GM20000 (cell line): ENCODE data around the gene OGFOD1.
A peak's percentile ranks its signal among the peaks of the same experiment; 100 is the strongest.

Source experiments
- DNase-seq: peaks from one replicate; pipeline ENCODE4 v3.0.0; 2012; ENCODE audit warnings: low spot score
- TF ChIP-seq, protein P1 (sequence below): IDR thresholded peaks from 2 replicates; pipeline ENCODE4 v1.5.1; 2012; ENCODE audit warnings: mild to moderate bottlenecking, control low read depth; ENCODE audit errors: extremely low read depth, missing control alignments

Gene OGFOD1

DNA sequence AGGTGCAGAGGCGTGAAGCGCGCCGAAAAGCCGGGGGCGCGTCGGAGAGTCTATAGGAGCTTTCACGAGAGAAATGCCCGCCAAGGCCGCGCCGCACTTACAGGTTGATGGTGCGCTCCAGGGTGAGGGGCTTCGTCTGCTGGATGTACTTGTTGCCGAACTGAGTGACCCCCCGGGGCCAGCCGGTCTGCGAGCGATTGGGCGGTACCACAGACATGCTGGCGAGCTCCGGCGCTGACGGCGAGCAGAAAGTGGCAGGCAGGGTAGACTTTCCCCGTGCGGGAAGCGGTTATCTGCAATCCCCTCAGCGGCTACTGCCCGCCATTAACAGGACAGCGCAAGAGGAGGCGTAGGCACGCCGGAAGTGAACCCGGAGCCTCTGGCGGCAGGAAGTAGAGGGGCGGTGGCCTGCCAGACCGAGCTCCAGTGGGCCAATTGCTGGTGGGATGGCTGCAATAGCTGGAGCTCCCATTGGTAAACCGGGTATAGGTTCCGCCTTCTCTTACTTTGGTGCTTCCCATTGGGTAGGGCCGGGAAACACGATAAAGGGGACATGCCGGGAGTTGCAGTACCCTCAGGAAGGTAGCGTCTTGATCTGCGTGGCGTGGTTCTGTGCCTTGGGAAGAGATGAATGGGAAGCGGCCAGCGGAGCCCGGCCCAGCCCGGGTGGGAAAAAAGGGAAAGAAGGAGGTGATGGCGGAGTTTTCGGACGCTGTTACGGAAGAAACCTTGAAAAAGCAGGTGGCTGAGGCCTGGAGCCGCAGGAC is at the start of gene OGFOD1, which contains the start of gene NUDT21:
Gene OGFOD1 (plus strand): TSS at position 569 of the 767 bp plus-strand sequence. CDS start 59 bp downstream, at position 628.
Gene NUDT21 (minus strand): TSS at position 347 of the 767 bp plus-strand sequence. CDS start 130 bp downstream, at position 217.
- peak; percentile 95 for DNase-seq
- TF ChIP-seq, protein P1, sequence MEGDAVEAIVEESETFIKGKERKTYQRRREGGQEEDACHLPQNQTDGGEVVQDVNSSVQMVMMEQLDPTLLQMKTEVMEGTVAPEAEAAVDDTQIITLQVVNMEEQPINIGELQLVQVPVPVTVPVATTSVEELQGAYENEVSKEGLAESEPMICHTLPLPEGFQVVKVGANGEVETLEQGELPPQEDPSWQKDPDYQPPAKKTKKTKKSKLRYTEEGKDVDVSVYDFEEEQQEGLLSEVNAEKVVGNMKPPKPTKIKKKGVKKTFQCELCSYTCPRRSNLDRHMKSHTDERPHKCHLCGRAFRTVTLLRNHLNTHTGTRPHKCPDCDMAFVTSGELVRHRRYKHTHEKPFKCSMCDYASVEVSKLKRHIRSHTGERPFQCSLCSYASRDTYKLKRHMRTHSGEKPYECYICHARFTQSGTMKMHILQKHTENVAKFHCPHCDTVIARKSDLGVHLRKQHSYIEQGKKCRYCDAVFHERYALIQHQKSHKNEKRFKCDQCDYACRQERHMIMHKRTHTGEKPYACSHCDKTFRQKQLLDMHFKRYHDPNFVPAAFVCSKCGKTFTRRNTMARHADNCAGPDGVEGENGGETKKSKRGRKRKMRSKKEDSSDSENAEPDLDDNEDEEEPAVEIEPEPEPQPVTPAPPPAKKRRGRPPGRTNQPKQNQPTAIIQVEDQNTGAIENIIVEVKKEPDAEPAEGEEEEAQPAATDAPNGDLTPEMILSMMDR, result no peak

DNA sequence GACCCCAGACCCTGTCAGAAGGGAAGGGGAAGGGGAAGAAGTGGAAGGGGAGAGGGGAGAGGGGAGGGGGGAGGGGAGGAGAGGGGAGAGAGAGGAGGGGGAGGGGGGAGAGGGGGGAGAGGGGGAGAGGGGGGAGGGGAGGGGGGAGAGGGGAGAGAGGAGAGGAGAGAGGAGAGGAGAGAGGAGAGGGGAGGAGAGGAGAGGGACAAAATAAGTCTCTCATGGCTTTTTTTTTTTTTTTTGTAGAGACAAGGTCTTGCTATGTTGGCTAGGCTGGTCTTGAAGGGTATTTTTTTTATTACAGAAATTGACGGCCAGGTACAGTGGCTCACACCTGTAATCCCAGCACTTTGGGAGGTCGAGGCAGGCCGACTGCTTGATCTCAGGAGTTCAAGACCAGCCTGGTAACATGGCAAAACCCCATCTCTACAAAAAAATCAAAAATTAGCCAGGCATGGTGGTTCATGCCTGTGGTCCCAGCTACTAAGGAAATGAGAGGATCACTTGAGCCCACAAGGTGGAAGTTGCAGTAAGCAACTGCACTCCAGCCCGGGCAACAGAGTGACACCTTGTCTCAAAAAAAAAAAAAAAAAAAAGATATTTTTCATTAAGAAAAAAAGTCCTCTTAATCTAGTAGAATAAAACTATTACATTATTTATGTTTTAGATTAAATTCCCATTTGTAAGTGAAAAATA is 45.2 kb upstream of the OGFOD1 start:
- DNase-seq, result no peak
- TF ChIP-seq, protein P1, result no peak

DNA sequence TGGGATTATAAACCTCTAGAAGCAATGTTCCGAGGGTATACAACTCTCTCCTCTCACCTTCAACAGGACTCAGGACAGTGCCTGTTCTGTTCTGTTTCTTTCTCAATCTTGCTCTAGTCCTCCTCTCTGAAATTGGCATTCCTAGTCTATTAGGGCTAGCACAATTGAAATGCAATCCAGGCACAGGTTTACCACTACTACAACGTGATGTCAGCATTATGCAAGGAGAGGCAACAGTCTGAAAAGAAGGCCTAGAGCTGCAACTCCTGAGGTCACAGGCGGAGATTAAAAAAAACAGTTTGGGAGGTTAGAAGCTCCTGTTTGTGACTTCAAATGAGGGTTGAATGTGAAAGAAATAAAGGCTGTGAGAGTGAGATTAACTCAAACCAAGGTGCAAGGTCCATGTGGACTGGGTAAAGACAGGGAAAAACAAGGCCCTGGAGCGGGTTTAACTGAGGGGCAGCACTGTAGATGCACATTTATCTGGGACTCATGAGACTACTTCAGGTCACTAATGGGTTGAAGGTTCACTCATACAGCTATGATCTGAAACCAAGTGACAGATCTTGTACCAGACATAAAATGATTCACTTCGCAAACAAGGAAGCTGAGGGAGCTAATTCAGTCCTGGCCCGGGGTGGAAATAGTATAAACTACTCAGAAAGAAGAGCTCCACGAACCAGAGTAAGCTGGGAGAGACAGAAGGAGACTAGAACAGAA is 42.8 kb upstream of the OGFOD1 start:
- no peak for DNase-seq
- TF ChIP-seq, protein P1, result no peak

DNA sequence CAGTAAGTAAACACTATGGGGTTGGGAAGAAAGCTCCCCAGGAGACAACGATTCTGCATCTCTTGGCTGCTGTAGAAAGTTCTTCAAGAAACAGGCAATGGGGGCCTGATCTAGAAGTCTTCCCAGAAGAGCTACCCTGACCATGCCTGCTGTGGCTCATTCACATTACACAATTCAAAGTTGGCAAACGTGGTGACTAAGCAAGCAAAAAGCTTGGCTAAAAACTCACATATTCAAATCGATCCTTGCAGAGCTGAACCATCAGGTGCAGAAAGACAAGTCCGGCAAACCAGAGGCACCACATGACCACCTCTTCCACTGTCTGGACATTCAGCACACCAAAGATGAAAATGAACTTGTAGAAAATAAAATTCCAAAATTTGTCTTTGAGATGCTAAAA is 42.2 kb upstream of the OGFOD1 start:
- TF ChIP-seq, protein P1, result no peak
- no peak for DNase-seq

DNA sequence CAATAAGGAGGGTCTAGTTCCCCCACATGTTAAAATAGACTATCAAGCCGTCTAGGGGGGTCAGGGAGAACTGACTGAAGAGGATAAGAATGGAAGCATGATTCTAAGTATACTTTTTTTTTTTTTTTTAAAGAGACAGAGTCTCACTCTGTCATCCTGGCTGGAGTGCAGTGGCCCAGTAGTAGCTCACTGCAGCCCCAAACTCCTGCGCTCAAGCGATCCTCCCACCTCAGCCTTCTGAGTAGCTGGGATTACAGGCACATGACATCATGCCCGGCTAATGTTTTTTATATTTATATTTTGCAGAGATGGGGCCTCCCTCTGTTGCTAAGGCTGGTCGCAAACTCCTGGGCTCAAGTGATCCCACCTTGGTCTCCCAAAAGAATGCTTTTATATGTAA is 40.2 kb upstream of the OGFOD1 start:
- DNase-seq, result no peak
- TF ChIP-seq, protein P1, result no peak

DNA sequence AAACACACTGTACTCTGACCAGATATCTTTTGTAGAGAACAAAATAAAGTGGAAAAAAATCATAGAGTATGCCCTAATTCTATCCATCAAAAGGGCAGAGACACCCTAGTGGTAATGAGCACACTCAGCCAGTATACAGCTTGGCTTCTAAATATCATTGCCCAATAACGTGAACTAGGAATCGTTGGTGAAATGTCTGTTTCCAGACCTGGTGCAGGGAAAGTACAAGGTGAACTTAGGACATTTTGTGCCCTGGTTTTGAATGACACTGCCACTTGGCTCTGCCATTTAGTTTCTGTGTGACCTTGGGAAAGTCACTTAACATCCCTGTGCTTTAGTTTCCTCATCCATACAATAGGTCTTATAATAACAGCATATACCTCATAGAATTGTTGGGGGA is 39.7 kb upstream of the OGFOD1 start:
- no peak for DNase-seq
- TF ChIP-seq, protein P1, result no peak
